Activated CD8-positive, alpha-beta memory T cell treated with anti-CD3 and anti-CD28 coated beads, Interleukin-2, amount 50 U/mL, for 24 hours (primary cell): ENCODE results near the gene CYFIP1.

Source experiments
- DNase-seq: peaks from one replicate; pipeline ENCODE4 v3.0.0-alpha.2; 2020; ENCODE audit errors: extremely low read depth

The CYFIP1 gene

DNA sequence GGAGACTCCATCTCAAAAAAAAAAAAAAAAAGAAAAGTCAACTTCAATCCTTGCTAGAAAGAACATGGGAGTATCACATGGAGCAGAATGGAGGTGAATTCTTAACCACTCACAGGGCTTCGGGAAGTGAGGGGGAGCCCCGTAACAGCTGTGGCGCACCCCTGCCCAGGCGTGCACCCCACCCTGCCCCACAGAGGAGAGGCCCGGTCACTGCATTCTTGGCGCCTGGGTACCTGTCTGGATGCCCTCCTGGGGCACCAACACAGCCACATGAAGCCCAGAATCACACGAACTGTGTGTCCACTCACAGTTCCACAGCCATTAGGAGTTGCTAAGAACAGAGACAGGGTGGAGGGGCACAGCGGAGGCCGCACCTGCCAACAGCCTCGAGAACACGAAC is 89.9 kb downstream of the CYFIP1 start:
- DNase-seq: no peak

GRCh38 chr15:22889146-22889818 is 90.9 kb downstream of the CYFIP1 start:
- DNase-seq: no peak

DNA sequence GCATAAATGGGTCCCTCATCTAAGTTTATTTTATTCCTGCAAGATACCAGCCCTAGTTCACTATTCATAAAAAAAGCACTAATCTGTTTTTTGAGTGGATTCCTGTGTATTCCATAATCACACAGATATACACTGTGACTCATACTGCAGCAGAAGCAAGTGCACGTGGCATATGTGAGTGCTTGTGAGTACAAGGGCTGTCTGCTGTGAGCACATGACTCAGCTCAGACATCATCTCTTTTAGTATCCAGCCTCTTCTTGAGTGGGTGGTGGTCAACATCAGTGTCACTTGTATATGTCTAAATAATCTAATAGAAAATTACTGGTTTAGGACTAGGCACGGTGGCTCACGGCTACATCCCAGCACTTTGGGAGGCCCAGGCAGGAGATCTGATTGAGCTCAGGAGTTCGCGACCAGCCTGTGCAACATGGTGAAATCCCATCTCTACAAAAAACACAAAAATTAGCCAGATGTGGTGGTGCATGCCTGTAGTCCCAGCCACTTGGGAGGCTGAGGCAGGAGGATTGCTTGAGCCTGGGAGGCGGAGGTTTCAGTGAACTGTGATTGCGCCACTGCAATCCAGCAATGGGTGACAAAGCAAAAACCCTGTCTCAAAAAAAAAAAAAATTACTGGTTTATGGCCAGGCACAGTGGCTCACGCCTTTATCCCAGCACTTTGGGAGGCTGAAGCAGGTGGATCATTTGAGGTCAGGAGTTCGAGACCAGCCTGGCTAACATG is 91.9 kb downstream of the CYFIP1 start:
- no peak for DNase-seq

GRCh38 chr15:22887157-22887951 is 92.8 kb downstream of the CYFIP1 start:
- DNase-seq: no peak

GRCh38 chr15:22885120-22885519 is 95.0 kb downstream of the CYFIP1 start:
- DNase-seq: no peak

DNA sequence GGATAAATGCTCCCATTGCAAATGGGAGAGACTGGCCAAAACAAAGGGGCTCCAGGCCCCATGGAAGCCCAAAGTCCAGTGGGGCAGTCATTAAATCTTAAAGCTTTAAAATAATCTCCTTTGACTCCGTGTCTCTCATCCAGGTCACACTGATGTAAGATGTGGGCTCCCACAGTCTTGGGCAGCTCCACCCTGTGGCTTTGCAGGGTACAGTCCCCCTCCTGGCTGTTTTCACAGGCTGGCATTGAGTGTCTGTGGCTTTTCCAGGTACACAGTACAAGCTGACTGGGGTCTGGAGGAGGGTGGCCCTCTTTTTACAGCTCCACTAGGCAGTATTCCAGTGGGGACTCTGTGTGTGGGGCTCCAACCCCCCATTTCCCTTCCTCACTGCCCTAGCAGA is 95.8 kb downstream of the CYFIP1 start:
- no peak for DNase-seq

DNA sequence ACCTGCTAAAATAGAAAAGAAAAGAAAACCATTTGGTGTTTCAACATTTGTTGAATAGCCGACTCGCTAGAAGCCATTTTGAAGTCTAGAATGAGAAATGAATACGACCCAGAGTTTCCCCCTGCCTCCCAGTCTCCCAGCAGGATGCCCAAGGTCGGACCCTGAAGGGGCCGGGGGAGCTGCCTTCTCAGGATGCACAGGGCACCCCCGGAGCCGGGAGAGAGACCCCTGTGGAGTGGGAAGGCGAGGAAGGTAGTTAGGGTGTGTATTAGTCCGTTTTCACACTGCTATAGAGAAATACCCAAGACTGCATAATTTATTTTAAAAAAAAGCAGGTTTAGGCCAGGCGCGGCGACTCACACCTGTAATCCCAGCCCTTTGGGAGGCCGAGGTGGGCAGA is 97.0 kb downstream of the CYFIP1 start:
- no peak for DNase-seq

- no peak for DNase-seq
These were observed 98.3 kb downstream of the CYFIP1 start for GRCh38 chr15:22881739-22882440.

GRCh38 chr15:22880981-22881738 is 99.0 kb downstream of the CYFIP1 start:
- DNase-seq: no peak

GRCh38 chr15:22880068-22880980 is 99.8 kb downstream of the CYFIP1 start:
- no peak for DNase-seq

DNA sequence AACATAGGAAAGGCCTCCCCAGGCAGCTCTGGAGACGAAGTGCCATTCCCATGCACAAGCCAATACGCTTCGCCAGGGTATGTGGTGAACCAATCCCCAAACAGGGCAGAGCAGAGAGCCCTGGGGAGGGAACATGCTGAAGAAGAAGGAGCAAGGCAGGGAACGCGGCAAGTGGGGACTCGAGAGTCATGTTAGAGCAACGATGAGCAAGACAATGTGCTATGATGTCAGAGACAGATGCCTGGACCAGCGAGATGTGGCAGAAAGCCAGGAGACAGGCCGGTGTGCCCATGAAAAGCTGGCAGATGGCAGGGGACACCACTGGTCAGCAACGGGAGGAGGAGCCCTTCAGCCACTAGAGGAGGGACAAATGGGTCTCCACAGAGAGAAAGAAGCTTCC is 102.1 kb downstream of the CYFIP1 start:
- DNase-seq: no peak

DNA sequence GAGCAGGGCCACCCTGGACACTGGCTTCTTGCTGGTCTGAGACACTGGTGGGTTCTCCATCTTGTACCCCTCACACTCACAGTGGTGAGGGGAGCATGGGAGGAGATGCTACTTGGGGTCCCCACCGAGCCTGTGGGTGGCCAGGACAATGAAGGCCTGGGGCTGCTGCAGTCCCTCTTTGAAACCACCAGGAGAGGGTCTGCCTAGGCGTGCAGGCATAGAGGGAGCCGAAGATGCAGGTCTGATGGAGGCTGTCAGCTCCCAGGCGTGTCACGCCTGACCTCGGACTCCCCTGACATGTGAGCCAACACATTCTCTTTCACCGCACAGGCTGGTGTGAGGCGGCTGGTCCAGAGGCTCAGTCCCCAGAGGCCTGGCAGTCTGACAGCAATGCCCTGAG is 102.6 kb downstream of the CYFIP1 start:
- DNase-seq: no peak

DNA sequence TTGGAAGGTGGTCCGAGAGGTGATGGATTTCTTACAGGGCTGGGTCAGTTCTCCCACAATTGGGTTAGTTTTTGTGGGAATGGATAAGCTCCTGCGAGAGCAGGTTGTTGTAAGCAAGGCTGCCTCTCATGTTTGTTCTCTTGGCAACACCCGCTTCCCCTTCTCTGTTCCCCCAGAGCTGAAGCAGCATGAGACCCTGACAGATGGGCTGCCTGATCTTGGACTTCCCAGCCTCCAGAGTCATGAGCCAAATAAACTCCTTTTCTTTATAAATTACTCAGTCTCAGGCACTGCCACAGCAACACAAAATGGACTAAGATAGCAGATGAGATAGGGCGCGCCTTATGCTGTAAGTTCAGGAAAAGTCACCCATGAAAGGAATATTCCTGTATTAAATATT is 103.1 kb downstream of the CYFIP1 start:
- no peak for DNase-seq

- no peak for DNase-seq
These were observed 105.2 kb downstream of the CYFIP1 start for GRCh38 chr15:22874966-22875365.

GRCh38 chr15:22874256-22874655 is 105.9 kb downstream of the CYFIP1 start:
- no peak for DNase-seq

DNA sequence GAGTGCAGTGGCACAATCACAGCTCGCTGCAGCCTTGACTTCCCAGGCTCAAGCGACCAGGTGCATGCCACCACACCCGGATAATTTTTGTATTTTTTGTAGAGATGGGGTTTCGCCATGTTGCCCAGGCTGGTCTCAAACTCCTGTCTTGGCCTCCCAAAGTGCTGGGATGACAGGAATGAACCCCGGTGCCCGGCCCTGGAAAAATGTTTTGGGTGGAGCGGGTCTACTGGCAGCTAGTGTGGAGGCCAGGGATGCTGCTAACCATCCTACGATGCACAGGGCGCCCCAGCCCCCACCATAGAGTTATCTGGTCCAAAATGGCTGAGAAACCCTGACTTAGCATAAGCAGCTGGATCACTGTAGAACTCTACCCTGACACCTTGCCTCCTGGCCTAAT is 106.3 kb downstream of the CYFIP1 start:
- no peak for DNase-seq

DNA sequence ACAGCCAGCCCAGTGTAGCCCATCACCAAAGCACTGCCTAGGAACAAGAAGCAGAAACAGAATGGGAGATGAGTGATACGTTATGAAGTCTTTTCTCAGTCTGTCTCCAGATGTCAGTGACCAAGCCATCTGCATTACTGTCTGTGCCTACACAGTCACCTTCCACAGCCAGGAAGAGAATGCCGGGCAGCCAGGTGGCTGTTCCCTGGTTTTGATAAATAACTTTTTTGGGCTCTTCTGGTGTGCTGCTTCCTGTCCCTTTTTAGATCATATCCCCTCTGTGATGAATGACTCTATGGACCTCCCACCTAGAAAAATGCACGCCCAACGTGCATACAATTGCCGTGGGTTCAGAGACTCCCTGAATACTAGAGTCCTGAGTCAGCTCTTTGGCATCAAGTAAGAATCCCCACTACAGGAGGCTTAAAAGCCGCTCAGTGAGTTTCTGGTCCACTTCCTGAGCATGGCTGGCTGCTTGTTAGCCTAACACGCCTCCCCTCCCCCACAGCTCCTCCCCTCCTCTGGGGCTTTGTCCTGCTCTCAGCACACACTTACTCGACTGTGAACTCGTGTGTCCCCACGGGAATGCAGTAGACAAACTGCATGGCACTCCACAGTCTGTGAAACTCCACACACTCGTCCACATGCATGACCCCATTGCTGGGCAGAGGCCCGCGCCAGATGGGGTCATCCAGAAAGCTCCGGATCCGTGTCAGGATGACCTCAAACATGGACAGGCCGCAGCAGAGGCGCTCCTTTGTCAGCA is 107.0 kb downstream of the CYFIP1 start:
- no peak for DNase-seq

DNA sequence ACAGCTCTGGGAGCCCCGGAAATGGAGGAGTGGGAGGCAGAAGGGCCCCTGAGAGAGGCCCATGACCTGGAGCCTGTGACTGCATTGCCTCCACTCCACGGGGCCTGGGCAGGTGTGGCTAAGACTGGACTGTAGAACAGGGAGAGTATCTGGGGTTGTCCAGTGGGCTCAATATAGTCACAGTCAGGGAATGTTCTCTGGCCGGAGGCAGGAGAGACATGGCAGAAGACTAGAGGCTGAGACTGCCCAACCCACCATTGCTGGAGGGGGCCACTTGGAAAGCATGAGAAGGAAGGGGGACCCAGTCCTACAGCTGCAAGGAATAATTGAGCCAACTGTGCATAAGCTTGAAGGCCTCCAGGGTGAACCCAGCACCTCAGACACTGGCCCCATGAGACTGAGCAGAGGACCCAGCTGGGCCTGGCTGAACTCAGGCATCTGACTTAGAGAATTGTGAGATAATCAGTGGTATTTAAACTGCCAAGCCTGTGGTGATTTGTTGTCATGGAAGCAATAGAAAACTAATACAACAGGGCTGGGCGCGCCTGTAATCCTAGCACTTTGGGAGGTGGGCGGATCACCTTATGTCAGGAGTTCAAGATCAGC is 108.6 kb downstream of the CYFIP1 start:
- DNase-seq: no peak

GRCh38 chr15:22870865-22871264 is 109.3 kb downstream of the CYFIP1 start:
- DNase-seq: no peak
